Neural cell (in vitro differentiated cells): ENCODE data around the gene LCN9. TPM values are rescaled to one million over a fixed set of nuclear protein-coding genes. Genes with fewer than 3 reads are reported as not detected.

Experiments used
- H2AFZ ChIP-seq: fragments of 200-600, 300-800 bp; sonication (generic), shearing (Covaris generic); 2 replicates; pipeline ENCODE4 v1.6.0; 2014; ENCODE audit warnings: low read depth, mild to moderate bottlenecking, antibody characterized with exemption, low read length, moderate library complexity
- H3F3A ChIP-seq: fragments of 200-600 bp; shearing (Covaris generic); 2 replicates; pipeline ENCODE4 v1.6.1; 2016; ENCODE audit warnings: mild to moderate bottlenecking, moderate library complexity, mixed read lengths, antibody characterized with exemption, low read length; ENCODE audit not compliant: insufficient read depth, poor library complexity, severe bottlenecking
- H3K27ac ChIP-seq: fragments of 200-600, 300-800 bp; sonication (generic), shearing (Covaris generic); 2 replicates; pipeline ENCODE4 v1.5.1; 2014; ENCODE audit warnings: mild to moderate bottlenecking, low read length, moderate library complexity
- H3K27me3 ChIP-seq: fragments of 300-800, 200-600 bp; sonication (generic), shearing (Covaris generic); 2 replicates; pipeline ENCODE4 v1.6.0; 2014; ENCODE audit warnings: mild to moderate bottlenecking, low read depth, low read length, moderate library complexity; ENCODE audit not compliant: insufficient read depth
- H3K36me3 ChIP-seq: fragments of 300-800, 200-600 bp; sonication (generic), shearing (Covaris generic); 2 replicates; pipeline ENCODE4 v1.5.1; 2014; ENCODE audit warnings: mild to moderate bottlenecking, antibody characterized with exemption, low read length, moderate library complexity; ENCODE audit not compliant: insufficient read depth
- H3K4me2 ChIP-seq: fragments of 300-800, 200-600 bp; sonication (generic), shearing (Covaris generic); 2 replicates; pipeline ENCODE4 v1.6.0; 2014; ENCODE audit warnings: mild to moderate bottlenecking, low read length
- H3K4me3 ChIP-seq: fragments of 300-800, 200-600 bp; sonication (generic), shearing (Covaris generic); 2 replicates; pipeline ENCODE4 v1.5.1; 2014; ENCODE audit warnings: mild to moderate bottlenecking, low read length, moderate library complexity
- H3K79me2 ChIP-seq: fragments of 200-600 bp; shearing (Covaris generic); replicated peaks from 2 replicates; pipeline ENCODE4 v1.6.0; 2014; ENCODE audit warnings: mild to moderate bottlenecking, low read length, moderate library complexity; ENCODE audit not compliant: insufficient read depth
- H3K9ac ChIP-seq: fragments of 300-800, 200-600 bp; sonication (generic), shearing (Covaris generic); 2 replicates; pipeline ENCODE4 v1.6.1; 2016; ENCODE audit warnings: mild to moderate bottlenecking, low read length, mixed read lengths
- H3K9me2 ChIP-seq: fragments of 200-600 bp; shearing (Covaris generic); 2 replicates; pipeline ENCODE4 v1.6.1; 2016; ENCODE audit warnings: mild to moderate bottlenecking, low read length, mixed read lengths; ENCODE audit not compliant: insufficient read depth
- H3K9me3 ChIP-seq: fragments of 200-600, 300-800 bp; sonication (generic), shearing (Covaris generic); 2 replicates; pipeline ENCODE4 v1.6.1; 2016; ENCODE audit warnings: mild to moderate bottlenecking, mixed run types, low read length, moderate library complexity, mixed read lengths
- H4K20me1 ChIP-seq: fragments of 200-600 bp; shearing (Covaris generic); 2 replicates; pipeline ENCODE4 v1.6.1; 2016; ENCODE audit warnings: mild to moderate bottlenecking, mixed run types; ENCODE audit not compliant: insufficient read depth
- EP300 ChIP-seq: fragments of 450-650 bp; conservative IDR thresholded peaks from 2 replicates; pipeline ENCODE4 v1.6.1; 2014; ENCODE audit warnings: antibody characterized with exemption, mild to moderate bottlenecking, moderate library complexity; ENCODE audit not compliant: poor library complexity, severe bottlenecking
- EZH2 ChIP-seq: fragments of 200-600, 300-800 bp; shearing (Covaris generic), sonication (generic); IDR thresholded peaks from 2 replicates; pipeline ENCODE4 v1.6.1; 2014; ENCODE audit warnings: antibody characterized with exemption, low read length, borderline replicate concordance, mild to moderate bottlenecking; ENCODE audit not compliant: insufficient read depth, poor library complexity, severe bottlenecking
- MXI1 ChIP-seq: fragments of 450-650 bp; conservative IDR thresholded peaks from 2 replicates; pipeline ENCODE4 v1.6.1; 2014; ENCODE audit warnings: antibody characterized with exemption, mild to moderate bottlenecking; ENCODE audit not compliant: poor library complexity, severe bottlenecking
- POLR2AphosphoS5 ChIP-seq: IDR thresholded peaks from 2 replicates; pipeline ENCODE4 v1.6.1; 2012
- RAD21 ChIP-seq: fragments of 450-650 bp; conservative IDR thresholded peaks from 2 replicates; pipeline ENCODE4 v1.6.1; 2014; ENCODE audit warnings: antibody characterized with exemption, mild to moderate bottlenecking, moderate library complexity
- REST ChIP-seq: IDR thresholded peaks from 2 replicates; pipeline ENCODE4 v1.6.1; 2012; ENCODE audit warnings: borderline replicate concordance
- SMC3 ChIP-seq: fragments of 450-650 bp; conservative IDR thresholded peaks from 2 replicates; pipeline ENCODE4 v1.6.1; 2014; ENCODE audit warnings: antibody characterized with exemption, mild to moderate bottlenecking, moderate library complexity; ENCODE audit not compliant: poor library complexity
- TAF1 ChIP-seq: IDR thresholded peaks from 2 replicates; pipeline ENCODE4 v1.6.1; 2012; ENCODE audit warnings: low read depth
- polyA plus RNA-seq: library from polyadenylated mRNA; depleted of rRNA; stranded (reverse); fragments of >200 nt; gene quantifications from 2 replicates; pipeline ENCODE4 v1.2.3, GENCODE V29; 2014
- TF ChIP-seq, protein P1 (sequence below): fragments of 450-650 bp; IDR thresholded peaks from 2 replicates; pipeline ENCODE4 v1.5.1; 2014; ENCODE audit warnings: antibody characterized with exemption, mild to moderate bottlenecking, moderate library complexity; ENCODE audit not compliant: poor library complexity, severe bottlenecking

LCN9 gene
- polyA plus RNA-seq, 1 donor from 2014 or later = 2.5 TPM

DNA sequence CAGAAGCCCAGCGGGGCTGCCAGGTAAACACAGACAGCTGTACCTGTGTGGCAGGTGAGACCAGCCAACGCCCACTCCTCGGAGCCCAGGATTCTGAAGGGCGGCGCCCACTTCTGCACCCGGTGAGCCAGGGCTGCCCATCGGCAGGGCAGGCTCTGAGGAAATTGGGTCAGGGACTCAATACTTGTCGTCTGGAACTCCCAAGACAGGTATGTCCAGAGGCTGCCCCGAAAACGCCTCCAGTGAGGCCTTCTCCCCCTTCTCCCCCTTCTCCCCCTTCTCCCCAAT is 43.6 kb upstream of the LCN9 start:
- H3K9ac ChIP-seq = no peak overlapping the region
- no peaks in the 10 kb centered on the region for H3K36me3 ChIP-seq
- no peaks in the 10 kb centered on the region for H4K20me1 ChIP-seq
- H3F3A ChIP-seq = no peaks in the 10 kb centered on the region
- H3K9me3 ChIP-seq = no peaks in the 10 kb centered on the region
- H3K79me2 ChIP-seq = no peaks in the 10 kb centered on the region
- H3K4me2 ChIP-seq = no peak overlapping the region
- H3K27ac ChIP-seq = no peak overlapping the region
- H2AFZ ChIP-seq = no peak overlapping the region
- no peak overlapping the region for H3K4me3 ChIP-seq
- TF ChIP-seq POLR2AphosphoS5 = no peak
- TF ChIP-seq, protein P1, sequence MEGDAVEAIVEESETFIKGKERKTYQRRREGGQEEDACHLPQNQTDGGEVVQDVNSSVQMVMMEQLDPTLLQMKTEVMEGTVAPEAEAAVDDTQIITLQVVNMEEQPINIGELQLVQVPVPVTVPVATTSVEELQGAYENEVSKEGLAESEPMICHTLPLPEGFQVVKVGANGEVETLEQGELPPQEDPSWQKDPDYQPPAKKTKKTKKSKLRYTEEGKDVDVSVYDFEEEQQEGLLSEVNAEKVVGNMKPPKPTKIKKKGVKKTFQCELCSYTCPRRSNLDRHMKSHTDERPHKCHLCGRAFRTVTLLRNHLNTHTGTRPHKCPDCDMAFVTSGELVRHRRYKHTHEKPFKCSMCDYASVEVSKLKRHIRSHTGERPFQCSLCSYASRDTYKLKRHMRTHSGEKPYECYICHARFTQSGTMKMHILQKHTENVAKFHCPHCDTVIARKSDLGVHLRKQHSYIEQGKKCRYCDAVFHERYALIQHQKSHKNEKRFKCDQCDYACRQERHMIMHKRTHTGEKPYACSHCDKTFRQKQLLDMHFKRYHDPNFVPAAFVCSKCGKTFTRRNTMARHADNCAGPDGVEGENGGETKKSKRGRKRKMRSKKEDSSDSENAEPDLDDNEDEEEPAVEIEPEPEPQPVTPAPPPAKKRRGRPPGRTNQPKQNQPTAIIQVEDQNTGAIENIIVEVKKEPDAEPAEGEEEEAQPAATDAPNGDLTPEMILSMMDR = no peak
- no peak for TF ChIP-seq EZH2
- TF ChIP-seq EP300 = no peak
- TF ChIP-seq MXI1 = no peak
- no peak for TF ChIP-seq REST
- no peak for TF ChIP-seq TAF1
- no peaks in the 10 kb centered on the region for H3K27me3 ChIP-seq
- no peaks in the 10 kb centered on the region for H3K9me2 ChIP-seq

- Histone ChIP-seq H4K20me1 (no peaks in the 10 kb centered on the region), H3K9me2 (no peaks in the 10 kb centered on the region), H3K4me3 (no peak overlapping the region), H3K36me3 (no peaks in the 10 kb centered on the region), H3K27me3 (no peaks in the 10 kb centered on the region), H2AFZ (no peak overlapping the region), H3K27ac (no peak overlapping the region), H3K79me2 (no peaks in the 10 kb centered on the region), H3K9me3 (no peaks in the 10 kb centered on the region), H3F3A (no peaks in the 10 kb centered on the region), H3K4me2 (no peak overlapping the region), H3K9ac (no peak overlapping the region)
- no peak for TF ChIP-seq EP300
- TF ChIP-seq SMC3 = no peak
- no peak for TF ChIP-seq RAD21
- TF ChIP-seq REST = no peak
- TF ChIP-seq, protein P1 = no peak
- TF ChIP-seq EZH2 = no peak
- no peak for TF ChIP-seq TAF1
- no peak for TF ChIP-seq MXI1
- no peak for TF ChIP-seq POLR2AphosphoS5
Observed at GRCh38 chr9:135620558-135620957, 42.6 kb upstream of the LCN9 start.
